HEK293 (cell line): Measurements from ENCODE around the gene ITIH3.

Experiments
- CTCF ChIA-PET: fragments of 350-600 bp; formaldehyde crosslinking; extraction: SDS; loops from one replicate; lab custom pipeline; 2021; ENCODE audit warnings: antibody characterized with exemption; lab: Yijun Ruan, JAX
- POLR2A ChIA-PET: fragments of 300-600 bp; formaldehyde crosslinking; extraction: SDS; loops from one replicate; lab custom pipeline; 2020; ENCODE audit warnings: antibody characterized with exemption, inconsistent platforms; lab: Yijun Ruan, JAX
- H3K27ac ChIP-seq: fragments of 200-500 bp; sonication (Bioruptor generic); 2 replicates; pipeline ENCODE4 v1.5.1; 2014; ENCODE audit warnings: low read depth, low read length, control low read depth, inconsistent platforms; ENCODE audit errors: extremely low read depth
- H3K36me3 ChIP-seq, 2 experiments: fragments of 200-500 bp in 1 of 2; sonication (Bioruptor generic) in 1 of 2; 1 replicate in 1 of 2; 2 replicates in 1 of 2; pipeline ENCODE4 v1.5.1; 2014 to 2017; ENCODE audit warnings: inconsistent platforms in 2 of 2, low read length in 2 of 2; ENCODE audit not compliant: control insufficient read depth in 2 of 2, insufficient read depth in 1 of 2
- H3K4me1 ChIP-seq: fragments of 200-500 bp; sonication (Bioruptor generic); 2 replicates; pipeline ENCODE4 v1.5.1; 2014; ENCODE audit warnings: mild to moderate bottlenecking, low read length, inconsistent platforms; ENCODE audit not compliant: control insufficient read depth, insufficient read depth
- H3K4me3 ChIP-seq: 2 replicates; pipeline ENCODE4 v1.5.1; 2011; ENCODE audit warnings: low read depth, mild to moderate bottlenecking, control low read depth, low read length, moderate library complexity
- H3K9me3 ChIP-seq: fragments of 200-500 bp; sonication (Bioruptor generic); 2 replicates; pipeline ENCODE4 v1.5.1; 2014; ENCODE audit warnings: low read depth, low read length, inconsistent platforms; ENCODE audit not compliant: control insufficient read depth, insufficient read depth
- MEIS1 ChIP-seq: sonication (generic); formaldehyde crosslinking; IDR thresholded peaks from 2 replicates; pipeline ENCODE4 v1.8.1; 2022; ENCODE audit warnings: missing genetic modification reagents, mild to moderate bottlenecking, borderline replicate concordance
- PRDM1 ChIP-seq: fragments of 450-650 bp; formaldehyde crosslinking; IDR thresholded peaks from 2 replicates; pipeline ENCODE4; 2016; ENCODE audit warnings: missing biosample characterization, missing genetic modification characterization
- SCRT2 ChIP-seq: fragments of 450-650 bp; formaldehyde crosslinking; IDR thresholded peaks from 2 replicates; pipeline ENCODE4 v1.5.1; 2016; ENCODE audit warnings: missing biosample characterization, missing genetic modification characterization
- SP3 ChIP-seq: fragments of 450-650 bp; formaldehyde crosslinking; IDR thresholded peaks from 2 replicates; pipeline ENCODE4 v1.5.1; 2016; ENCODE audit warnings: missing biosample characterization, missing genetic modification characterization
- ZBTB1 ChIP-seq: fragments of 450-650 bp; formaldehyde crosslinking; IDR thresholded peaks from 2 replicates; pipeline ENCODE4 v1.5.1; 2016; ENCODE audit warnings: missing biosample characterization, missing genetic modification characterization
- ZEB2 ChIP-seq: fragments of 450-650 bp; formaldehyde crosslinking; IDR thresholded peaks from 2 replicates; pipeline ENCODE4 v1.5.1; 2016; ENCODE audit warnings: missing biosample characterization, missing genetic modification characterization
- ZFHX2 ChIP-seq: fragments of 450-650 bp; formaldehyde crosslinking; conservative IDR thresholded peaks from 2 replicates; pipeline ENCODE4 v1.5.1; 2016; ENCODE audit warnings: missing biosample characterization, missing genetic modification characterization
- ZIC2 ChIP-seq: fragments of 450-650 bp; formaldehyde crosslinking; IDR thresholded peaks from 2 replicates; pipeline ENCODE4 v1.5.1; 2016; ENCODE audit warnings: missing biosample characterization, missing genetic modification characterization
- ZNF140 ChIP-seq: fragments of 450-650 bp; formaldehyde crosslinking; IDR thresholded peaks from 2 replicates; pipeline ENCODE4 v1.5.1; 2016; ENCODE audit warnings: missing biosample characterization, missing genetic modification characterization
- ZNF155 ChIP-seq: fragments of 450-650 bp; formaldehyde crosslinking; IDR thresholded peaks from 2 replicates; pipeline ENCODE4 v1.5.1; 2016; ENCODE audit warnings: missing biosample characterization, missing genetic modification characterization
- ZNF2 ChIP-seq: fragments of 450-650 bp; formaldehyde crosslinking; IDR thresholded peaks from 2 replicates; pipeline ENCODE4 v1.5.1; 2016; ENCODE audit warnings: missing biosample characterization, missing genetic modification characterization
- ZNF221 ChIP-seq: fragments of 450-650 bp; formaldehyde crosslinking; IDR thresholded peaks from 2 replicates; pipeline ENCODE4 v1.5.1; 2017; ENCODE audit warnings: missing biosample characterization, missing genetic modification characterization, borderline replicate concordance
- ZNF248 ChIP-seq: fragments of 450-650 bp; formaldehyde crosslinking; IDR thresholded peaks from 2 replicates; pipeline ENCODE4 v1.5.1; 2017; ENCODE audit warnings: missing biosample characterization, missing genetic modification characterization
- ZNF311 ChIP-seq: fragments of 450-650 bp; formaldehyde crosslinking; IDR thresholded peaks from 2 replicates; pipeline ENCODE4 v1.5.1; 2017; ENCODE audit warnings: missing biosample characterization, missing genetic modification characterization, borderline replicate concordance
- ZNF350 ChIP-seq: fragments of 450-650 bp; formaldehyde crosslinking; IDR thresholded peaks from 2 replicates; pipeline ENCODE4 v1.5.0; 2017; ENCODE audit warnings: missing biosample characterization, mild to moderate bottlenecking, missing genetic modification characterization
- ZNF37A ChIP-seq: fragments of 450-650 bp; IDR thresholded peaks from 2 replicates; pipeline ENCODE4 v1.5.1; 2018; ENCODE audit warnings: missing biosample characterization, missing genetic modification characterization
- ZNF521 ChIP-seq: fragments of 450-650 bp; formaldehyde crosslinking; IDR thresholded peaks from 2 replicates; pipeline ENCODE4 v1.5.1; 2017; ENCODE audit warnings: missing biosample characterization, mild to moderate bottlenecking, missing genetic modification characterization
- ZNF530 ChIP-seq: fragments of 450-650 bp; formaldehyde crosslinking; IDR thresholded peaks from 2 replicates; pipeline ENCODE4 v1.5.1; 2016; ENCODE audit warnings: low read depth, missing biosample characterization, missing genetic modification characterization
- ZNF549 ChIP-seq: fragments of 450-650 bp; IDR thresholded peaks from 2 replicates; pipeline ENCODE4 v1.5.1; 2018; ENCODE audit warnings: missing biosample characterization, missing genetic modification characterization, mild to moderate bottlenecking, inconsistent platforms, moderate library complexity
- ZNF560 ChIP-seq: fragments of 450-650 bp; formaldehyde crosslinking; IDR thresholded peaks from 2 replicates; pipeline ENCODE4 v1.5.1; 2017; ENCODE audit warnings: missing biosample characterization, missing genetic modification characterization, borderline replicate concordance
- ZNF677 ChIP-seq: fragments of 450-650 bp; IDR thresholded peaks from 2 replicates; pipeline ENCODE4 v1.5.0; 2018; ENCODE audit warnings: missing biosample characterization, mild to moderate bottlenecking, missing genetic modification characterization, moderate library complexity
- ZNF692 ChIP-seq: fragments of 450-650 bp; formaldehyde crosslinking; IDR thresholded peaks from 2 replicates; pipeline ENCODE4 v1.5.1; 2016; ENCODE audit warnings: missing biosample characterization, missing genetic modification characterization
- ZSCAN30 ChIP-seq: fragments of 450-650 bp; IDR thresholded peaks from 2 replicates; pipeline ENCODE4 v1.5.1; 2018; ENCODE audit warnings: missing biosample characterization, mild to moderate bottlenecking, missing genetic modification characterization, moderate library complexity
- ZXDB ChIP-seq: fragments of 450-650 bp; formaldehyde crosslinking; IDR thresholded peaks from 2 replicates; pipeline ENCODE4 v1.5.1; 2016; ENCODE audit warnings: missing biosample characterization, missing genetic modification characterization
- TF ChIP-seq, protein P1 (sequence below): fragments of 450-650 bp; formaldehyde crosslinking; IDR thresholded peaks from 2 replicates; pipeline ENCODE4 v1.5.1; 2017; ENCODE audit warnings: missing biosample characterization, missing genetic modification characterization
- TF ChIP-seq, protein P2 (sequence below): fragments of 450-650 bp; formaldehyde crosslinking; IDR thresholded peaks from 2 replicates; pipeline ENCODE4 v1.5.1; 2016; ENCODE audit warnings: missing biosample characterization, missing genetic modification characterization
- TF ChIP-seq, protein P3 (sequence below): fragments of 450-650 bp; formaldehyde crosslinking; IDR thresholded peaks from 2 replicates; pipeline ENCODE4 v1.5.1; 2016; ENCODE audit warnings: missing biosample characterization, missing genetic modification characterization

The ITIH3 gene

GRCh38 chr3:52796411-52796810 lies 1.8 kb downstream of the ITIH3 start (continued):
- TF ChIP-seq SCRT2 (tag by site-specific recombination) (no peak), ZNF530 (tag by site-specific recombination) (no peak), ZNF560 (no peak), ZNF248 (tag by site-specific recombination) (no peak), ZNF521 (no peak), ZNF549 (no peak), ZIC2 (tag by site-specific recombination) (no peak)
- TF ChIP-seq, protein P1, sequence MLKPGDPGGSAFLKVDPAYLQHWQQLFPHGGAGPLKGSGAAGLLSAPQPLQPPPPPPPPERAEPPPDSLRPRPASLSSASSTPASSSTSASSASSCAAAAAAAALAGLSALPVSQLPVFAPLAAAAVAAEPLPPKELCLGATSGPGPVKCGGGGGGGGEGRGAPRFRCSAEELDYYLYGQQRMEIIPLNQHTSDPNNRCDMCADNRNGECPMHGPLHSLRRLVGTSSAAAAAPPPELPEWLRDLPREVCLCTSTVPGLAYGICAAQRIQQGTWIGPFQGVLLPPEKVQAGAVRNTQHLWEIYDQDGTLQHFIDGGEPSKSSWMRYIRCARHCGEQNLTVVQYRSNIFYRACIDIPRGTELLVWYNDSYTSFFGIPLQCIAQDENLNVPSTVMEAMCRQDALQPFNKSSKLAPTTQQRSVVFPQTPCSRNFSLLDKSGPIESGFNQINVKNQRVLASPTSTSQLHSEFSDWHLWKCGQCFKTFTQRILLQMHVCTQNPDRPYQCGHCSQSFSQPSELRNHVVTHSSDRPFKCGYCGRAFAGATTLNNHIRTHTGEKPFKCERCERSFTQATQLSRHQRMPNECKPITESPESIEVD, result no peak
- TF ChIP-seq, all 188 proteins: peak for 0

- Histone ChIP-seq H3K4me3 (no peak overlapping the region), H3K9me3 (no peaks in the 10 kb centered on the region), H3K27ac (no peak overlapping the region), H3K36me3 (no peaks in the 10 kb centered on the region), H3K4me1 (no peaks in the 10 kb centered on the region)
- CTCF ChIA-PET, result interaction anchor here (0.6 to 2.0 kb wide), 11 partner anchors 8 to 270 kb away, joined by 3 to 9 read pairs (median 4); no protein-coding TSS in a partner anchor
- POLR2A ChIA-PET, result interaction anchor here (0.8 kb wide), 1 partner anchor 27 kb away, joined by 5 read pairs; the partner anchor contains the start of gene NEK4
- TF ChIP-seq ZFHX2 (tag by site-specific recombination), result peak; percentile 42; the same call in 1 of the 2 replicates
- TF ChIP-seq MEIS1 (CRISPR knock-in tag), result no peak
These were observed 3.9 kb downstream of the ITIH3 start for GRCh38 chr3:52798376-52798977.

DNA sequence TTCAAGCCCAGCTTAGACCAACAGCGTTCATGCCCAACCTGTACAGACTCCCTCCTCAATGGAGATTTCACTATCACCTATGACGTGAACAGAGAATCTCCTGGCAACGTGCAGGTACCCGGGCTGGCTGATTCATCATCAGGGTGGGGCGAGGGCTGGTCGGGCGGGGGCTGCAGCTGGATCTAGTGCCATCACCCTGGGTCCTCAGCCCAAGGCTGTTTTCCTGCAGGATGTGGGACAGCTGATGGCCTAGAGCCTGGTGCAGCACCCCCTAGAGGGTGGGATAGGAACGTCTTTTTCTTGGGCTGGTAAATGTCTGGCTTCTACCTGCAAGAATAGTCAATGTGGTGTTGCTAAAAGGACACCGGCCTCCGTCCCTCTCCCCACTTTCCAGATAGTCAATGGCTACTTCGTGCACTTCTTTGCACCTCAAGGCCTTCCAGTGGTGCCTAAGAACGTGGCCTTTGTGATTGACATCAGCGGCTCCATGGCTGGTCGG lies 4.4 kb downstream of the ITIH3 start:
- POLR2A ChIA-PET, result interaction anchor here (0.8 kb wide), 1 partner anchor 28 kb away, joined by 5 read pairs; the partner anchor contains the start of gene NEK4
- Histone ChIP-seq H3K4me1 (no peaks in the 10 kb centered on the region), H3K9me3 (no peaks in the 10 kb centered on the region), H3K27ac (no peak overlapping the region), H3K36me3 (no peaks in the 10 kb centered on the region), H3K4me3 (no peak overlapping the region)
- CTCF ChIA-PET, result interaction anchor here (0.6 to 2.0 kb wide), 11 partner anchors 9 to 270 kb away, joined by 3 to 9 read pairs (median 4); no protein-coding TSS in a partner anchor
- TF ChIP-seq ZNF350 (no peak), ZXDB (tag by site-specific recombination) (no peak), ZNF37A (tag by site-specific recombination) (no peak), ZNF2 (tag by site-specific recombination) (no peak), PRDM1 (tag by site-specific recombination) (no peak), ZNF221 (tag by site-specific recombination) (no peak), SP3 (no peak), ZNF155 (tag by site-specific recombination) (no peak), ZNF311 (tag by site-specific recombination) (no peak), ZEB2 (tag by site-specific recombination) (no peak), ZNF140 (tag by site-specific recombination) (no peak), ZNF692 (no peak), ZFHX2 (tag by site-specific recombination) (no peak), ZBTB1 (tag by site-specific recombination) (no peak), ZSCAN30 (tag by site-specific recombination) (no peak), ZNF677 (no peak)
- TF ChIP-seq, protein P2, sequence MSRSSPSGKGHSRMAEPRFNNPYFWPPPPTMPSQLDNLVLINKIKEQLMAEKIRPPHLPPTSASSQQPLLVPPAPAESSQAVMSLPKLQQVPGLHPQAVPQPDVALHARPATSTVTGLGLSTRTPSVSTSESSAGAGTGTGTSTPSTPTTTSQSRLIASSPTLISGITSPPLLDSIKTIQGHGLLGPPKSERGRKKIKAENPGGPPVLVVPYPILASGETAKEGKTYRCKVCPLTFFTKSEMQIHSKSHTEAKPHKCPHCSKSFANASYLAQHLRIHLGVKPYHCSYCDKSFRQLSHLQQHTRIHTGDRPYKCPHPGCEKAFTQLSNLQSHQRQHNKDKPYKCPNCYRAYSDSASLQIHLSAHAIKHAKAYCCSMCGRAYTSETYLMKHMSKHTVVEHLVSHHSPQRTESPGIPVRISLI (tag by site-specific recombination), result no peak
- TF ChIP-seq, protein P3, sequence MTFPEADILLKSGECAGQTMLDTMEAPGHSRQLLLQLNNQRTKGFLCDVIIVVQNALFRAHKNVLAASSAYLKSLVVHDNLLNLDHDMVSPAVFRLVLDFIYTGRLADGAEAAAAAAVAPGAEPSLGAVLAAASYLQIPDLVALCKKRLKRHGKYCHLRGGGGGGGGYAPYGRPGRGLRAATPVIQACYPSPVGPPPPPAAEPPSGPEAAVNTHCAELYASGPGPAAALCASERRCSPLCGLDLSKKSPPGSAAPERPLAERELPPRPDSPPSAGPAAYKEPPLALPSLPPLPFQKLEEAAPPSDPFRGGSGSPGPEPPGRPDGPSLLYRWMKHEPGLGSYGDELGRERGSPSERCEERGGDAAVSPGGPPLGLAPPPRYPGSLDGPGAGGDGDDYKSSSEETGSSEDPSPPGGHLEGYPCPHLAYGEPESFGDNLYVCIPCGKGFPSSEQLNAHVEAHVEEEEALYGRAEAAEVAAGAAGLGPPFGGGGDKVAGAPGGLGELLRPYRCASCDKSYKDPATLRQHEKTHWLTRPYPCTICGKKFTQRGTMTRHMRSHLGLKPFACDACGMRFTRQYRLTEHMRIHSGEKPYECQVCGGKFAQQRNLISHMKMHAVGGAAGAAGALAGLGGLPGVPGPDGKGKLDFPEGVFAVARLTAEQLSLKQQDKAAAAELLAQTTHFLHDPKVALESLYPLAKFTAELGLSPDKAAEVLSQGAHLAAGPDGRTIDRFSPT (tag by site-specific recombination), result no peak
